ENCODE data around the gene KLHDC8A.

Gene KLHDC8A

GRCh38 chr1:205294934-205295333 is 61.8 kb downstream of the KLHDC8A start:
- no peak for DNase-seq

DNA sequence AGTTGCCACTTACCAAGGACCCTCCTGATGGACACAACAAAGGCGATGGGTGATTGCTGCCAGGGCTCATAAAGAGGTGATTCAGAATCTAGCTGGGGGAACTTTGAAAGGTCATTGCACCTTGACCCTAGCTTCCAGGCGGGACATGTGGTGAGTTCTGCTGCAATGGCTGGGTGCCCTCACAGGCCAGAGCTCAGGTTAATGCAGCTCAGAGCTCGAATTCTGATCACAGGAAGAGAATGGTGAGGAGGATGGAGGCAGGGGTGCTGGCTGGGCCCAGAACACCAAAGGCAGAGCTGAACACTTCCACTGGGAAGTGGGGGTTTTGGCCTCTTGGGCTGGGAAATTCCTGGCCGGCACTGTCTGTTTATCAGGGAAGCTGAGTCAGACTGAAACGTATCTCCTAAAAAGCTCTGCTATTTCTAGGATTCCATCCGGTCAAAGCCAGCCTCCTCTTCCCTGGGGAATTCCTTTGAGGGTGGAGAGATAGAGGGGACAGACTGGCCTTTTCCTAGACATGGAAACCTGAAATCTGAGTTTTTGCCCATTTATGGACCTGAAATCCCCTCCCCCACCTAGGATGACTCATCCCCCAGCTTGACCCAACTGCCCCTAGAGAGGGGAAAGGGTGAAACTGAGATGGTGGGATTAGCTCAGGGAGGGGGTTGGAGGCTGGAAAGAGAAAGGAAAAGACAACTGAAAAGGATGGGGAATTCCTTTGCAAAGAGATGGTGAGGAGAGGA is 62.4 kb downstream of the KLHDC8A start:
- DNase-seq: no peak

- DNase-seq: no peak
These were observed 63.2 kb downstream of the KLHDC8A start for GRCh38 chr1:205293350-205294074.

DNA sequence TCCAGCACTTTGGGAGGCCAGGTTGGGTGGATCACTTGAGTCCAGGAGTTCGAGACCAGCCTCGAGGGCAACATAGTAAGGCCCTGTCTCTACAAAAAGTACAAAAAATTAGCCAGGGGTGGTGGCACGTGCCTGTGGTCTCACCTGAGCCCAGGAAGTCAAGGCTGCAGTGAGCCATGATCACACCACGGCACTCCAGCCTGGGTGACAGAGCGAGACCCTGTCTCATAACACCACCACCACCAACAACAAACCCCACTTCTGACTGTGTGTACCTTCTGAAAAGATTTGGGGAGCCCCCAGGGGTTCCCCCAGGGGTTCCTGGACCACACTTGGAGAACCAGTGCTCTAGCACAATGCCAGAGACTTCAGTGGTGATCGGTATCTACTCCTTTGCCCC is 65.1 kb downstream of the KLHDC8A start:
- DNase-seq: no peak

- DNase-seq: peak; percentile 53 to 95 (median 69)
These were observed 68.8 kb downstream of the KLHDC8A start for GRCh38 chr1:205287767-205288559.

GRCh38 chr1:205287076-205287475 is 69.6 kb downstream of the KLHDC8A start:
- DNase-seq: no peak

DNA sequence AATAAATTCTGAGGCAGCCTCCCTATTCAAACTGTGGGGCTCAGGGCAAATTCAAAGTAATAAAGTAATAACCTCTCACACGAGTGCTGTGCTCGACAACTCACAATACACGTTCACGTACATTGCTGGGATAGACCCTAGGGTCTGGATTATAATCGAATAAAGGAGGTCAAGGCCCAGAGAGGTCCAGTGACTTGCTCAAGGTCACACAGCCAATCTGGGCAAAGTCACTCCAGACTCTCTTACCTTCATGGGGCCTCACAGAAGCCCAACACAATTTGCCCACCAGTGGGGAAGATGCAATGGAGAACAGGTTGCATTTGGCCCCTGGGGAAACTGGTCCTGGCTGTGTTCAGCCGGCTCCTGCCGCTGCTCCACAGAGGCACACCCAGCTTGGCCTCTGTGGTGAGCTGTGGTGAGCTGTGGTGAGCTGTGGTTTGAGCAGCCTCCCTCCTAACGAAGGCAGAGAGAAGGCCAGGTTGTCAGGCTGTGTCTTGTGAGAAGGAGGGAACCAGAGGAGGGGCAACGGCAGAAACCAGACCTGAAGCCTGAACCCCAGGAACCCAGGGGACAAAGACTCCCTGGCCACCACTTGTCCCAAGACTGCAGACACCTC is 70.3 kb downstream of the KLHDC8A start:
- DNase-seq: peak; percentile 43 to 90 (median 63)
